GM12878 (cell line): ENCODE measurements around the gene SRA1. TPM values are rescaled to one million over a fixed set of nuclear protein-coding genes. Genes with fewer than 3 reads are reported as not detected.
A peak's percentile ranks its signal among the peaks of the same experiment; 100 is the strongest.

Source experiments
- ATAC-seq: fragments of 200-7000 bp; cut with Tn5 transposase; 3 replicates; pipeline ENCODE4 v1.9.1; 2020; ENCODE audit warnings: mild to moderate bottlenecking, moderate library complexity
- BruUV-seq: library from RNA; stranded (reverse); fragments of 400-500 nt; replicated peaks from 2 replicates; lab custom pipeline; 2021; lab: Mats Ljungman, UMichigan
- CTCF ChIA-PET: fragments of 300-600 bp; sonication (Branson Sonifier 250); formaldehyde crosslinking; extraction: SDS; loops from one replicate; lab custom pipeline; 2021; ENCODE audit warnings: inconsistent platforms; lab: Yijun Ruan, JAX
- POLR2A ChIA-PET: fragments of 350-600 bp; formaldehyde crosslinking; extraction: SDS; loops from one replicate; lab custom pipeline; 2021; ENCODE audit warnings: inconsistent platforms; lab: Charles Lee
- RAD21 ChIA-PET: fragments of 300-600 bp; sonication (Branson Sonifier 250); formaldehyde crosslinking; loops from one replicate; lab custom pipeline; 2023; ENCODE audit warnings: antibody characterized with exemption; ENCODE audit not compliant: unreplicated experiment; lab: Charles Lee
- SMC1A ChIA-PET: fragments of 300-600 bp; sonication (Branson Sonifier 250); formaldehyde crosslinking; loops from one replicate; lab custom pipeline; 2023; ENCODE audit not compliant: unreplicated experiment, uncharacterized antibody; lab: Charles Lee
- DNase-seq: peaks from one replicate; pipeline ENCODE4 v3.0.0-alpha.2; 2011; ENCODE audit warnings: low read depth, low spot score
- FAIRE-seq: peaks from 3 replicates; lab custom pipeline; 2011; peaks lifted over from hg19 to GRCh38; lab: Jason Lieb, UNC
- H2AFZ ChIP-seq: 2 replicates; pipeline ENCODE4 v1.6.0; 2011; ENCODE audit warnings: low read depth, low read length, control low read depth; ENCODE audit not compliant: control insufficient read depth
- H3K27ac ChIP-seq: 2 replicates; pipeline ENCODE4 v1.5.1; 2011; ENCODE audit warnings: control low read depth; ENCODE audit not compliant: control insufficient read depth, insufficient read depth
- H3K27me3 ChIP-seq, 2 experiments: replicated peaks in 1 of 2; 2 replicates each; pipeline versions ENCODE4 v1.6.0 to v1.6.1; 2011; ENCODE audit warnings: low read length in 1 of 2; ENCODE audit not compliant: control insufficient read depth in 2 of 2, insufficient read depth in 2 of 2
- H3K36me3 ChIP-seq, 2 experiments: 2 replicates each; pipeline ENCODE4 v1.5.1; 2011; ENCODE audit warnings: low read length in 1 of 2; ENCODE audit not compliant: control insufficient read depth in 2 of 2, insufficient read depth in 2 of 2
- H3K4me1 ChIP-seq: 2 replicates; pipeline ENCODE4 v1.6.1; 2011; ENCODE audit warnings: mild to moderate bottlenecking, low read length, moderate library complexity, mixed read lengths; ENCODE audit not compliant: control insufficient read depth, insufficient read depth
- H3K4me2 ChIP-seq: 2 replicates; pipeline ENCODE4 v1.6.0; 2011; ENCODE audit warnings: control low read depth; ENCODE audit not compliant: control insufficient read depth, insufficient read depth
- H3K4me3 ChIP-seq: fragments of 200-600 bp; sonication (generic); 2 replicates; pipeline ENCODE4 v1.5.1; 2016
- H3K79me2 ChIP-seq: 2 replicates; pipeline ENCODE4 v1.6.0; 2011; ENCODE audit warnings: low read length; ENCODE audit not compliant: control insufficient read depth, insufficient read depth
- H3K9ac ChIP-seq: 2 replicates; pipeline ENCODE4 v1.8.0; 2011; ENCODE audit warnings: low read length, control low read depth, mixed read lengths; ENCODE audit not compliant: control insufficient read depth, insufficient read depth
- H3K9me3 ChIP-seq: replicated peaks from 3 replicates; pipeline ENCODE4 v1.5.1; 2011; ENCODE audit warnings: mild to moderate bottlenecking, low read length; ENCODE audit not compliant: control insufficient read depth, insufficient read depth
- H4K20me1 ChIP-seq: 2 replicates; pipeline ENCODE4 v1.6.0; 2011; ENCODE audit not compliant: control insufficient read depth, insufficient read depth
- ESRRA ChIP-seq: IDR thresholded peaks from 2 replicates; pipeline ENCODE4 v1.6.1; 2012; ENCODE audit warnings: mild to moderate bottlenecking, low read length, improper control_type of control experiment
- ZBTB33 ChIP-seq: fragments of 450-650 bp; IDR thresholded peaks from 2 replicates; pipeline ENCODE4 v1.6.1; 2017; ENCODE audit warnings: mild to moderate bottlenecking
- WGBS: methylation state at CpG from one replicate; pipeline ENCODE4 v1.1.6; 2016; ENCODE audit warnings: low lambda C conversion rate; ENCODE audit not compliant: insufficient replicate concordance, insufficient coverage; ENCODE audit errors: missing lambda C conversion rate; 5-methylcytosine and 5-hydroxymethylcytosine counted together
- in situ Hi-C: fragments of 300-500 bp; cut with MboI; formaldehyde crosslinking; loops from 9 replicates; pipeline ENCODE4 v1.14.3; 2018; ENCODE audit warnings: mixed read lengths
- intact Hi-C: fragments of 100-400 bp; cut with micrococcal nuclease; formaldehyde crosslinking; loops from one replicate; pipeline ENCODE4 v1.14.2; 2022; ENCODE audit not compliant: unreplicated experiment
- polyA plus RNA-seq, 11 experiments: library from polyadenylated mRNA; depleted of rRNA in 4 of 11; unstranded in 6 of 11; stranded (reverse) in 5 of 11; fragments of >200 nt; fragmentation: Nextera tagmentation in 4 of 11; fragmentation: Illumina TruSeq in 1 of 11; extraction: Ambion mirVana in 4 of 11; extraction: Trizol in 1 of 11; gene quantifications; 1 replicate in 1 of 11; 2 replicates in 10 of 11; pipeline versions ENCODE4 v1.2.1 to v1.2.3, GENCODE V29; 2011 to 2016; ENCODE audit warnings: inconsistent platforms in 2 of 11, missing spikeins in 2 of 11, low read depth in 1 of 11
- total RNA-seq, 4 experiments: library from RNA; depleted of rRNA in 3 of 4; stranded (reverse); fragments of >200 nt in 3 of 4; fragmentation: Illumina TruSeq in 1 of 4; extraction: Trizol in 1 of 4; gene quantifications; 2 replicates each; pipeline versions ENCODE4 v1.2.1 to v1.2.3, GENCODE V29; 2013 to 2021

SRA1 gene
- total and polyA plus RNA-seq, 10 of the 15 experiments (the other 5 are each of a cell fraction or from before 2014, with no cell fraction given), result 35.3 to 127 (median 56.1) TPM

GRCh38 chr5:140563596-140563995 is 6.3 kb upstream of the SRA1 start:
- Histone ChIP-seq H3K36me3 (peaks cover 0 to 8% of the 10 kb centered on the region in 2 experiments; a peak in 3 of 4 replicates), H4K20me1 (no peaks in the 10 kb centered on the region), H3K4me1 (peaks cover 34% of the 10 kb centered on the region), H3K9me3 (no peaks in the 10 kb centered on the region), H3K27ac (peak overlapping the region; percentile 92), H3K79me2 (peaks cover 45% of the 10 kb centered on the region), H3K9ac (peak overlapping the region; percentile 92), H3K4me3 (peak overlapping the region; percentile 89), H3K4me2 (peak overlapping the region; percentile 81), H2AFZ (peak overlapping the region; percentile 88), H3K27me3 (no peaks in the 10 kb centered on the region)
- ChIA-PET RAD21 (interaction anchor here (0.6 to 1.8 kb wide), 5 partner anchors 9 to 1016 kb away, joined by 3 to 5 read pairs (median 3); partner anchors contain the start of gene EIF4EBP3), SMC1A (interaction anchor here (0.7 kb wide), 1 partner anchor 16 kb away, joined by 3 read pairs; the partner anchor contains the start of gene EIF4EBP3), POLR2A (interaction anchor here (1.0 to 2.9 kb wide), 5 partner anchors 11 to 127 kb away, joined by 3 to 19 read pairs (median 4); partner anchors contain the start of genes EIF4EBP3 and HARS1), CTCF (interaction anchor here (1.3 to 1.5 kb wide), 2 partner anchors 11 to 83 kb away, joined by 3 to 5 read pairs; partner anchors contain the start of gene NDUFA2)
- intact Hi-C loops, result no loop called here
- in situ Hi-C loops, result no loop called here
- no peak for TF ChIP-seq ESRRA
- peak; percentile 87; the same call in 1 of the 2 replicates for TF ChIP-seq ZBTB33
- WGBS, result 64% methylated on average over 8 of the region's 8 CpGs
- no peak for ATAC-seq
- no peak for DNase-seq
- FAIRE-seq, result peak; percentile 18
- BruUV-seq, result TSS peak; percentile 80
